MM.1S (cell line): Measurements from ENCODE around the gene RPL32.
A peak's percentile ranks its signal among the peaks of the same experiment; 100 is the strongest.

Experiments
- DNase-seq: peaks from one replicate; pipeline ENCODE4 v3.0.0-alpha.2; 2015
- H2AFZ ChIP-seq: fragments of 300-600 bp; sonication (generic); 2 replicates; pipeline ENCODE4 v1.6.0; 2016; ENCODE audit warnings: antibody characterized with exemption, low read length
- H3F3A ChIP-seq: fragments of 300-600 bp; sonication (generic); 2 replicates; pipeline ENCODE4 v1.6.1; 2016; ENCODE audit warnings: mild to moderate bottlenecking, antibody characterized with exemption, low read length, moderate library complexity, mixed read lengths; ENCODE audit not compliant: insufficient read depth
- H3K27ac ChIP-seq: fragments of 300-600 bp; sonication (generic); 2 replicates; pipeline ENCODE4 v1.5.1; 2016; ENCODE audit warnings: mild to moderate bottlenecking, low read length
- H3K27me3 ChIP-seq: fragments of 300-600 bp; sonication (generic); replicated peaks from 2 replicates; pipeline ENCODE4 v1.6.0; 2016; ENCODE audit warnings: low read length; ENCODE audit not compliant: insufficient read depth
- H3K36me3 ChIP-seq: fragments of 300-600 bp; sonication (generic); replicated peaks from 2 replicates; pipeline ENCODE4 v1.6.1; 2016; ENCODE audit warnings: mild to moderate bottlenecking, low read length, mixed read lengths; ENCODE audit not compliant: insufficient read depth
- H3K4me1 ChIP-seq: fragments of 300-600 bp; sonication (generic); 2 replicates; pipeline ENCODE4 v1.6.1; 2016; ENCODE audit warnings: low read length, mixed read lengths
- H3K4me2 ChIP-seq: fragments of 300-600 bp; sonication (generic); 2 replicates; pipeline ENCODE4 v1.6.0; 2016; ENCODE audit warnings: low read depth, low read length
- H3K4me3 ChIP-seq: fragments of 300-600 bp; sonication (generic); 2 replicates; pipeline ENCODE4 v1.5.1; 2016; ENCODE audit warnings: low read length, mixed read lengths
- H3K79me2 ChIP-seq: fragments of 300-600 bp; sonication (generic); 2 replicates; pipeline ENCODE4 v1.6.1; 2016; ENCODE audit warnings: mixed run types, low read length, mixed read lengths
- H3K9ac ChIP-seq: fragments of 300-600 bp; sonication (generic); 2 replicates; pipeline ENCODE4 v1.6.1; 2016; ENCODE audit warnings: low read length, mixed read lengths
- H3K9me2 ChIP-seq: fragments of 300-600 bp; sonication (generic); replicated peaks from 2 replicates; pipeline ENCODE4 v1.6.1; 2016; ENCODE audit warnings: mild to moderate bottlenecking, low read length, mixed read lengths; ENCODE audit not compliant: insufficient read depth
- H3K9me3 ChIP-seq: fragments of 300-600 bp; sonication (generic); replicated peaks from 2 replicates; pipeline ENCODE4 v1.6.1; 2016; ENCODE audit warnings: mild to moderate bottlenecking, low read length, mixed read lengths; ENCODE audit not compliant: insufficient read depth
- H4K20me1 ChIP-seq: fragments of 300-600 bp; sonication (generic); 2 replicates; pipeline ENCODE4 v1.6.1; 2016; ENCODE audit warnings: mild to moderate bottlenecking, low read length, moderate library complexity, mixed read lengths; ENCODE audit not compliant: insufficient read depth
- EZH2 ChIP-seq: fragments of 300-600 bp; sonication (generic); optimal IDR thresholded peaks from 2 replicates; pipeline ENCODE3; 2017; ENCODE audit warnings: low read depth, mild to moderate bottlenecking, antibody characterized with exemption, low read length, mixed read lengths
- EZH2phosphoT487 ChIP-seq: fragments of 300-600 bp; sonication (generic); IDR thresholded peaks from 2 replicates; pipeline ENCODE4 v1.6.1; 2018; ENCODE audit warnings: antibody characterized with exemption, low read length
- TF ChIP-seq, protein P1 (sequence below): fragments of 300-600 bp; sonication (generic); IDR thresholded peaks from 2 replicates; pipeline ENCODE4 v1.5.1; 2016; ENCODE audit warnings: antibody characterized with exemption, low read length, mixed read lengths

RPL32 gene

DNA sequence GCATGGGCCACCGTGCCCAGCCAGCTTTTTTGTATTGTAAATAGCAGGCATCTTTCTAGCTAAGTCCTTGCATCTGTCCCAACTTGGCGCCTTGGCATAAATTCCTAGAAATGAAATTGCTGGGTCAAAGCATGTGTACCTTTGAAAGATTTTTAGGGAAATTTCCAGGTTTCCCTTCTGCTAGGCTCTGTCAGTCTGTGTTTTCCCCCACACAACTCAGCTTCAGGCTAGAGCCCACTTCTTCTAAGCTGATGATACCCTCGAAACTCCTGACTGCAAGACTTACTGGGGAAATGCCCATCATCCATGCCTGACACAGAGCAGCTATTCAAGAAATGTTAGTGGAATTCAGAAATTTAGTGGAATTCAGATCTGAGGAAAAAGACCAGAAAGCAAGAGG is 10.8 kb upstream of the RPL32 start:
- Histone ChIP-seq H3K4me3 (no peak overlapping the region), H3K4me1 (no peaks in the 10 kb centered on the region), H4K20me1 (no peaks in the 10 kb centered on the region; the same call in 1 of the 2 replicates), H3K9ac (no peak overlapping the region), H3K9me3 (no peaks in the 10 kb centered on the region), H2AFZ (no peak overlapping the region), H3F3A (no peaks in the 10 kb centered on the region), H3K9me2 (no peaks in the 10 kb centered on the region), H3K36me3 (no peaks in the 10 kb centered on the region), H3K27ac (no peak overlapping the region), H3K79me2 (no peaks in the 10 kb centered on the region), H3K27me3 (peaks cover 39% of the 10 kb centered on the region), H3K4me2 (no peak overlapping the region)
- TF ChIP-seq EZH2phosphoT487 (no peak), EZH2 (no peak)
- TF ChIP-seq, protein P1, sequence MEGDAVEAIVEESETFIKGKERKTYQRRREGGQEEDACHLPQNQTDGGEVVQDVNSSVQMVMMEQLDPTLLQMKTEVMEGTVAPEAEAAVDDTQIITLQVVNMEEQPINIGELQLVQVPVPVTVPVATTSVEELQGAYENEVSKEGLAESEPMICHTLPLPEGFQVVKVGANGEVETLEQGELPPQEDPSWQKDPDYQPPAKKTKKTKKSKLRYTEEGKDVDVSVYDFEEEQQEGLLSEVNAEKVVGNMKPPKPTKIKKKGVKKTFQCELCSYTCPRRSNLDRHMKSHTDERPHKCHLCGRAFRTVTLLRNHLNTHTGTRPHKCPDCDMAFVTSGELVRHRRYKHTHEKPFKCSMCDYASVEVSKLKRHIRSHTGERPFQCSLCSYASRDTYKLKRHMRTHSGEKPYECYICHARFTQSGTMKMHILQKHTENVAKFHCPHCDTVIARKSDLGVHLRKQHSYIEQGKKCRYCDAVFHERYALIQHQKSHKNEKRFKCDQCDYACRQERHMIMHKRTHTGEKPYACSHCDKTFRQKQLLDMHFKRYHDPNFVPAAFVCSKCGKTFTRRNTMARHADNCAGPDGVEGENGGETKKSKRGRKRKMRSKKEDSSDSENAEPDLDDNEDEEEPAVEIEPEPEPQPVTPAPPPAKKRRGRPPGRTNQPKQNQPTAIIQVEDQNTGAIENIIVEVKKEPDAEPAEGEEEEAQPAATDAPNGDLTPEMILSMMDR, result no peak
- DNase-seq, result no peak

DNA sequence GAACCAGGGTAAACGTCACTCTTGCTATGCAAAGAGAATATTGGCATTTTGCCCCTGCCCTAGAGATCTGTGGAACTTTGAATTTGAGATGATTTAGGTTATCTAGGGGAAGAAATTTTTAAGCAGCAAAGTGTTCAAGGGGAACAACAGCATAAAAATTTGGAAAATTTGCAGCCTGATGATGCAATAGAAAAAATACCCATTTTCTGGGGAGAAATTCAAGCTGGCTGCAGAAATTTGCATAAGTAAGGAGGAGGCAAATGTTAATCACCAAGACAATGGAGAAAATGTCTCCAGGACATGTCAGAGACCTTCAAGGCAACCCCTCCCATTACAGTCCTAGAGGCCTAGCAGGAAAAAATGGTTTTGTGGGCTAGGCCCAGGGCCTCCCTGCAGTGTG is 4.4 kb upstream of the RPL32 start:
- Histone ChIP-seq H3K9me3 (no peaks in the 10 kb centered on the region), H3F3A (no peaks in the 10 kb centered on the region), H2AFZ (no peak overlapping the region), H3K79me2 (peaks cover 6% of the 10 kb centered on the region), H3K36me3 (no peaks in the 10 kb centered on the region), H3K4me2 (no peak overlapping the region), H4K20me1 (no peaks in the 10 kb centered on the region), H3K27me3 (no peaks in the 10 kb centered on the region), H3K9me2 (no peaks in the 10 kb centered on the region), H3K27ac (no peak overlapping the region), H3K9ac (no peak overlapping the region), H3K4me3 (no peak overlapping the region), H3K4me1 (0 out of 2 replicates have a peak, but pooled peaks cover 3% of the 10 kb centered on the region)
- DNase-seq, result no peak
- TF ChIP-seq EZH2, result no peak
- no peak for TF ChIP-seq EZH2phosphoT487
- TF ChIP-seq, protein P1, result no peak

DNA sequence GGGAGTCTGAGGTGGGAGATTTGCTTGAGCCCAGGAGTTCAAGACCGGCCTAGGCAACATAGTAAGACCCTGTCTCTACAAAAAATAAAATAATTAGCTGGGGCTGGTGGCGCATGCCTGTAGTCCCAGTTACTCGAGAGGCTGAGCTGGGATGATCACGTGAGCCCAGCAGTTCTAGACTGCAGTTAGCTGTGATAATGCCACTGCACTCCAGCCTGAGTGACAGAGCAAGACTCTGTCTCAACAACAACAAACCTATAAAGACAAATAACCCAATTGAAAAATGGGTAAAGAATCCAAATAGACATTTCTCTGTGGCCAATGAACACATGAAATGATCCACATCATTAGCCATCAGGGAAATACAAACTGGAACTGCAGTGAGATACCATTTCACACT is 1.1 kb upstream of the RPL32 start:
- Histone ChIP-seq H2AFZ (peak overlapping the region; percentile 90), H3K36me3 (peaks cover 9% of the 10 kb centered on the region; the same call in 1 of the 2 replicates), H3K27ac (no peak overlapping the region), H3K4me1 (peaks cover 19% of the 10 kb centered on the region; the same call in 1 of the 2 replicates), H3K9me3 (no peaks in the 10 kb centered on the region), H3K27me3 (no peaks in the 10 kb centered on the region), H4K20me1 (peaks cover 22% of the 10 kb centered on the region), H3K79me2 (peaks cover 39% of the 10 kb centered on the region), H3K9ac (peak overlapping the region; percentile 95; the same call in 1 of the 2 replicates), H3K4me2 (peak overlapping the region; percentile 58; the same call in 1 of the 2 replicates), H3K9me2 (no peaks in the 10 kb centered on the region), H3K4me3 (no peak overlapping the region), H3F3A (peaks cover 5% of the 10 kb centered on the region; the same call in 1 of the 2 replicates)
- TF ChIP-seq EZH2, result no peak
- TF ChIP-seq, protein P1, result no peak
- TF ChIP-seq EZH2phosphoT487, result no peak
- no peak for DNase-seq
